HEK293T (cell line): Measurements from ENCODE around the gene FBXO31.

Experiments
- CTCF ChIA-PET: fragments of 350-600 bp; formaldehyde crosslinking; extraction: SDS; loops from one replicate; lab custom pipeline; 2021; ENCODE audit warnings: antibody characterized with exemption, inconsistent platforms; lab: Yijun Ruan, JAX
- POLR2A ChIA-PET: fragments of 350-600 bp; formaldehyde crosslinking; extraction: SDS; loops from one replicate; lab custom pipeline; 2020; ENCODE audit warnings: antibody characterized with exemption, inconsistent platforms; lab: Yijun Ruan, JAX
- DNase-seq: peaks from one replicate; pipeline ENCODE4 v3.0.0; 2012; ENCODE audit warnings: mixed read lengths; ENCODE audit errors: extremely low spot score
- ARNT ChIP-seq: fragments of 450-650 bp; IDR thresholded peaks from 2 replicates; pipeline ENCODE4 v1.6.1; 2017; ENCODE audit warnings: mild to moderate bottlenecking
- BHLHE40 ChIP-seq: fragments of 450-650 bp; IDR thresholded peaks from 2 replicates; pipeline ENCODE4 v1.6.1; 2016; ENCODE audit warnings: mild to moderate bottlenecking, moderate library complexity, borderline replicate concordance
- CTBP1 ChIP-seq: fragments of 450-650 bp; IDR thresholded peaks from 2 replicates; pipeline ENCODE4 v1.6.1; 2016; ENCODE audit warnings: borderline replicate concordance
- ELF4 ChIP-seq: fragments of 450-650 bp; IDR thresholded peaks from 2 replicates; pipeline ENCODE4 v1.6.1; 2017; ENCODE audit warnings: antibody characterized with exemption
- FOXA1 ChIP-seq: fragments of 450-650 bp; IDR thresholded peaks from 2 replicates; pipeline ENCODE4 v1.6.1; 2016; ENCODE audit warnings: mild to moderate bottlenecking
- FOXK2 ChIP-seq: fragments of 450-650 bp; IDR thresholded peaks from 2 replicates; pipeline ENCODE4 v1.6.1; 2016; ENCODE audit warnings: mild to moderate bottlenecking
- FOXM1 ChIP-seq: fragments of 450-650 bp; IDR thresholded peaks from 2 replicates; pipeline ENCODE4 v1.6.1; 2017; ENCODE audit warnings: mild to moderate bottlenecking, borderline replicate concordance
- HDGF ChIP-seq: fragments of 450-650 bp; IDR thresholded peaks from 2 replicates; pipeline ENCODE4 v1.6.1; 2017; ENCODE audit warnings: antibody characterized with exemption, borderline replicate concordance
- L3MBTL2 ChIP-seq: fragments of 450-650 bp; conservative IDR thresholded peaks from 2 replicates; pipeline ENCODE4 v1.6.1; 2016; ENCODE audit warnings: mild to moderate bottlenecking
- LEF1 ChIP-seq: fragments of 450-650 bp; IDR thresholded peaks from 2 replicates; pipeline ENCODE4 v1.6.1; 2017; ENCODE audit warnings: mild to moderate bottlenecking, borderline replicate concordance
- NFRKB ChIP-seq: fragments of 450-650 bp; IDR thresholded peaks from 2 replicates; pipeline ENCODE4 v1.6.1; 2016; ENCODE audit warnings: mild to moderate bottlenecking, moderate library complexity
- PKNOX1 ChIP-seq: fragments of 450-650 bp; IDR thresholded peaks from 2 replicates; pipeline ENCODE4 v1.6.1; 2016
- SP1 ChIP-seq: fragments of 450-650 bp; IDR thresholded peaks from 2 replicates; pipeline ENCODE4 v1.6.1; 2017
- SUZ12 ChIP-seq: fragments of 450-650 bp; IDR thresholded peaks from 2 replicates; pipeline ENCODE4 v1.6.1; 2016; ENCODE audit warnings: mild to moderate bottlenecking
- TARDBP ChIP-seq: fragments of 450-650 bp; IDR thresholded peaks from 2 replicates; pipeline ENCODE4 v1.6.1; 2016
- ZNF384 ChIP-seq: fragments of 450-650 bp; IDR thresholded peaks from 2 replicates; pipeline ENCODE4 v1.6.1; 2016

The FBXO31 gene

GRCh38 chr16:87424266-87424665 is 40.7 kb upstream of the FBXO31 start:
- TF ChIP-seq ZNF384 (no peak), SUZ12 (no peak), ELF4 (no peak), FOXM1 (no peak), PKNOX1 (no peak), FOXK2 (no peak)
- POLR2A ChIA-PET, result no interaction called here
- DNase-seq, result no peak
- CTCF ChIA-PET, result no interaction called here

GRCh38 chr16:87423429-87423828 is 39.9 kb upstream of the FBXO31 start:
- POLR2A ChIA-PET, result interaction anchor here (0.6 kb wide), 1 partner anchor 11 kb away, joined by 3 read pairs; no protein-coding TSS in a partner anchor
- DNase-seq, result no peak
- TF ChIP-seq ZNF384 (no peak), BHLHE40 (no peak), LEF1 (no peak), TARDBP (no peak), CTBP1 (no peak), NFRKB (no peak), SUZ12 (no peak), HDGF (no peak), ARNT (no peak)
- CTCF ChIA-PET, result no interaction called here

- DNase-seq, result no peak
- ChIA-PET CTCF (no interaction called here), POLR2A (no interaction called here)
- no peak for TF ChIP-seq SUZ12
- no peak for TF ChIP-seq TARDBP
- TF ChIP-seq FOXM1, result no peak
- TF ChIP-seq ELF4, result no peak
- TF ChIP-seq L3MBTL2, result no peak
- TF ChIP-seq FOXA1, result no peak
- TF ChIP-seq BHLHE40, result no peak
- no peak for TF ChIP-seq ARNT
- no peak for TF ChIP-seq SP1
- TF ChIP-seq FOXK2, result no peak
- no peak for TF ChIP-seq ZNF384
- no peak for TF ChIP-seq CTBP1
- no peak for TF ChIP-seq HDGF
- TF ChIP-seq LEF1, result no peak
- no peak for TF ChIP-seq NFRKB
- TF ChIP-seq PKNOX1, result no peak
These were observed 38.5 kb upstream of the FBXO31 start for GRCh38 chr16:87422106-87422505.

GRCh38 chr16:87421003-87421912 is 37.7 kb upstream of the FBXO31 start:
- CTCF ChIA-PET, result interaction anchor here (0.6 kb wide), 1 partner anchor 21 kb away, joined by 6 read pairs; no protein-coding TSS in a partner anchor
- DNase-seq, result no peak
- POLR2A ChIA-PET, result no interaction called here
- TF ChIP-seq ZNF384 (no peak), FOXM1 (no peak), LEF1 (no peak), BHLHE40 (no peak), ARNT (no peak), TARDBP (no peak), FOXA1 (no peak), FOXK2 (no peak), CTBP1 (no peak), NFRKB (no peak)

GRCh38 chr16:87420026-87421002 is 36.7 kb upstream of the FBXO31 start:
- TF ChIP-seq SUZ12, result no peak
- no peak for TF ChIP-seq LEF1
- no peak for TF ChIP-seq TARDBP
- no peak for TF ChIP-seq PKNOX1
- TF ChIP-seq CTBP1, result no peak
- no peak for TF ChIP-seq ZNF384
- no peak for TF ChIP-seq L3MBTL2
- no peak for TF ChIP-seq HDGF
- no peak for TF ChIP-seq ELF4
- TF ChIP-seq FOXK2, result no peak
- TF ChIP-seq FOXA1, result no peak
- TF ChIP-seq ARNT, result no peak
- TF ChIP-seq SP1, result no peak
- TF ChIP-seq FOXM1, result no peak
- DNase-seq, result no peak
- POLR2A ChIA-PET, result no interaction called here
- CTCF ChIA-PET, result interaction anchor here (0.6 kb wide), 1 partner anchor 20 kb away, joined by 6 read pairs; no protein-coding TSS in a partner anchor
